ENCODE data around the gene NFRKB.

The NFRKB gene

GRCh38 chr11:129866311-129866710 is 29.1 kb downstream of the NFRKB start:
- no peak for DNase-seq (ENCODE audit: low spot score)
- TF ChIP-seq CTCF (IDR thresholded peaks at IDR 0.05; ENCODE audit: extremely low read depth, missing control alignments), result no peak

- TF ChIP-seq CTCF (IDR thresholded peaks at IDR 0.05; ENCODE audit: extremely low read depth, missing control alignments), result no peak
- DNase-seq (ENCODE audit: low spot score), result no peak
Observed at GRCh38 chr11:129865701-129866100, 29.7 kb downstream of the NFRKB start.

GRCh38 chr11:129864811-129865210 is 30.6 kb downstream of the NFRKB start:
- no peak for TF ChIP-seq CTCF (IDR thresholded peaks at IDR 0.05; ENCODE audit: extremely low read depth, missing control alignments)

GRCh38 chr11:129861702-129862522 is 33.5 kb downstream of the NFRKB start:
- TF ChIP-seq CTCF (IDR thresholded peaks at IDR 0.05; ENCODE audit: extremely low read depth, missing control alignments), result no peak
- DNase-seq (ENCODE audit: low spot score), result no peak

More at GRCh38 chr11:129864811-129865210, 30.6 kb downstream of the NFRKB start:
- DNase-seq (ENCODE audit: low spot score), result no peak

- no peak for TF ChIP-seq CTCF (IDR thresholded peaks at IDR 0.05; ENCODE audit: extremely low read depth, missing control alignments)
- no peak for DNase-seq (ENCODE audit: low spot score)
Observed at GRCh38 chr11:129856036-129856435, 39.3 kb downstream of the NFRKB start.

GRCh38 chr11:129855086-129855485 is 40.3 kb downstream of the NFRKB start:
- no peak for DNase-seq (ENCODE audit: low spot score)
- no peak for TF ChIP-seq CTCF (IDR thresholded peaks at IDR 0.05; ENCODE audit: extremely low read depth, missing control alignments)

GRCh38 chr11:129854232-129854805 is 41.1 kb downstream of the NFRKB start:
- no peak for TF ChIP-seq CTCF (IDR thresholded peaks at IDR 0.05; ENCODE audit: extremely low read depth, missing control alignments)
- no peak for DNase-seq (ENCODE audit: low spot score)
